Activated T-helper 1 cell treated with anti-CD3 and anti-CD28 coated beads, Interleukin-2, amount 50 U/mL, for 16 hours (primary cell): ENCODE data around the gene ELN.
"Not testable (repeated sequence)": the region's sequence is repeated elsewhere in the genome, so short reads cannot be mapped to it uniquely, and the experiment has no call there.

ENCODE experiments used
- DNase-seq, 2 donors: peaks; one replicate each; pipeline ENCODE4 v3.0.0-alpha.2; 2020; ENCODE audit warnings: low read depth in 1 of 2, low spot score in 1 of 2

Gene ELN

GRCh38 chr7:74000489-74001149 is 27.4 kb upstream of the ELN start:
- no peak for DNase-seq

- DNase-seq, result no peak
Measured at GRCh38 chr7:74001150-74001494, 26.9 kb upstream of the ELN start.

GRCh38 chr7:74002474-74003017 is 25.4 kb upstream of the ELN start:
- DNase-seq, result no peak

- DNase-seq, result no peak
Measured at GRCh38 chr7:74003621-74004020, 24.4 kb upstream of the ELN start.

- no peak for DNase-seq
Measured at GRCh38 chr7:74006032-74006431, 21.9 kb upstream of the ELN start.

GRCh38 chr7:74006451-74007241 is 21.3 kb upstream of the ELN start:
- no peak for DNase-seq

- DNase-seq, result no peak
Measured at GRCh38 chr7:74007242-74007567, 20.8 kb upstream of the ELN start.

GRCh38 chr7:74008687-74009086 is 19.3 kb upstream of the ELN start:
- DNase-seq, result no peak

GRCh38 chr7:74009719-74010118 is 18.3 kb upstream of the ELN start:
- DNase-seq, result no peak

- DNase-seq, result no peak
Measured at GRCh38 chr7:74010407-74010806, 17.6 kb upstream of the ELN start.

GRCh38 chr7:74011421-74011820 is 16.6 kb upstream of the ELN start:
- DNase-seq, result not testable (repeated sequence)

GRCh38 chr7:74012842-74013249 is 15.1 kb upstream of the ELN start:
- DNase-seq, result no peak

GRCh38 chr7:74013539-74014272 is 14.3 kb upstream of the ELN start:
- DNase-seq, result no peak

- no peak for DNase-seq
Measured at GRCh38 chr7:74014931-74015330, 13.0 kb upstream of the ELN start.

GRCh38 chr7:74015670-74016069 is 12.3 kb upstream of the ELN start:
- no peak for DNase-seq

GRCh38 chr7:74017125-74017524 is 10.8 kb upstream of the ELN start:
- no peak for DNase-seq

GRCh38 chr7:74018246-74018895 is 9.6 kb upstream of the ELN start:
- DNase-seq, result no peak

- no peak for DNase-seq
Measured at GRCh38 chr7:74019149-74019548, 8.8 kb upstream of the ELN start.

- DNase-seq, result no peak
Measured at GRCh38 chr7:74020390-74020789, 7.6 kb upstream of the ELN start.

GRCh38 chr7:74021546-74022320 is 6.2 kb upstream of the ELN start:
- no peak for DNase-seq

GRCh38 chr7:74022507-74022906 is 5.5 kb upstream of the ELN start:
- no peak for DNase-seq
